Measurements from ENCODE around the gene TBX2.
"Not testable (repeated sequence)": the region's sequence is repeated elsewhere in the genome, so short reads cannot be mapped to it uniquely, and the experiment has no call there.

Gene TBX2

DNA sequence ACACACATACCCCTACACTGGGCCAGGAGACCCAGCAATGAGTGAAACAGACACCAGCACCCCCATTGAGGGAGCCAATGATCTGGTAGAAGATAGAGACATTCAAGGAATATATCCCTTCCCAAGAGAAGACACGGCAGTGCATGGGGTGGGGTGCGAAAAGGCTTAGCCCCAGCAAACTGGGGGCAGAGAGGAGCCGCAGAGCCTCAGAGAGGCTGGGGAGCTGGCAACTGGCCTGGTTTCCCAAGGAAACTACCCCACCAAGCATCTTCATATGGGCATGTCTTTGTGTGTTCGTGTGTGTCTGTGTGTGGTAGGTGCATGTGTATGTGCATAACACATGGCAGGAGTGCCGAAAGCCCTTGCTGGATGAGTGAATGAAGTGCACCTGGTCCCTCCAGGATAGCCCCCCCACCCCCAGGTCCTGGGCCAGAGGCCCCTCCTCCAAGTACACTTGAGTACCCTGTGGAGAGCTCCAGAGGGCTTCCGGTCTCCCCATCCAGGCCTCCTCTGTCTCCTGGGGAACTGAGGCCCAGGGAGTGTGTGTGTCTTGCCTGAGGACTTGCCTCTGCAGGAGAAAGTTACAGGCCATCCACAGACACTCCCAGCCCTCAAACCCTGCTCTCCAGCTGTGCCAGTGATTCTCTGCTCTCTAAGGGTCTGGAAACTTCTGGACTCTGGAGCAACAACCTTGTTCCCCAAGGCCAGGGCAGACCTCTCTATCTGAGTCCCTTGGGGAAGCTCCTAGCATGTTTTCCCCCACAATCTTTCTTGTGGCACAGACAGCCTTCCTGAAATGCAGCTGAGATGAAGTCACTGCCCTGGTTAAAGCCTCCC lies 15.9 kb downstream of the TBX2 start:
- no peak for DNase-seq

DNA sequence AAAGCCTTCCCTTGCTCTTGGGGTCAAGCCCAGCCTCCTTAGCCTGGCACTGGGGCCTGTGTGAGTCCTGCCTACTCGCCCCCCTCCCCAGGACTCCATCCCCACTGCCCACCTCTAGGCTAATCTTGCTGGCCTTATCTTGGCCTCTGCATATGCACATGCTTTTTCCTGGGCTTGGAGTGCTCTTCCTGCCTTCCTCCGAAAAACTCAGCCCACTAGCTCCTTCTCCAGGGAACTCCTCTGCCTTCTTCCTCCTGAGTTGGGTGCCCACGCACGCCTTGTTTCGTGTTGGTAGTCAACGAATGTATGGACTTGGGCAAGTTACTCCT lies 16.5 kb downstream of the TBX2 start:
- no peak for DNase-seq

DNA sequence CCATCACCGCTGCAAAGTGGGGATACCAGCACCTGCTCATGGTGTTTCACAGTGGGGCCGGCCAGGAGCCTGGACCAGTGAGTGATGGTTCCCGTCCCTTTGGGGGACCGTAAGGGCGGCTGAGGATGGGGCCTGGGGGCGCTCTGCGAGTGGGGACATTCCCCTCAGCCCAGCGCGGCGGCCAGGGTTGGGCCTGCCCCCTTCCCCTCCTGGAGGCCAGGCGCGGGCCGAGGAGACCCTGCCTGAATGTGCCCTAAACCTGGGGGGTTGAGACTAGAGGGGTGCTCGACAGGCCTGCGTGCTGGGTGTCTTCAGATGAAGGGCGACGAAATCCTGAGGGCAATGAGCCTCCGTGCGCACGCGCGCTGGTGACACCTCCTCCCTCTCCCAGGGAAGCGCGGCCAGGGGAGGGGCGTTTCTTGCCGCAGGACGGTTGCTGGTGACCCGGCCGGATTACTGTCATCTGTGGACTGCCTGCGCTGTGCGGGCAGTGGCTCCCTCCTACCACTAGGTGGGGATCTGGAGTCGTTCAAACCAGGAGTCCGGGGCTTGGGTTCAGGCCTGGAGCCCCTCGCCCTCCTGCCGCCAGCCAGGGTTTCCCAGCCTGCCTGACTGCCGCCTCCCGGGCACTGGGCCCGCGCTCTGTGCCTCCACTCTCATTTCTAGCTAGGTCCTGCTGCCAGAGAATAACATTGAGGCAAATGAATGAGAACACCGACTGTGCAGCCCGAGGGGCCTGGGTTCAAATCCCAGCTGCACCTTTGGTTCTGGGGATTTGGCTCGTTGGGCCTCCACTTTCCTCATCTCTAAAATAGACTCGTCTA lies 17.1 kb downstream of the TBX2 start:
- peak; percentile 61 for DNase-seq

DNA sequence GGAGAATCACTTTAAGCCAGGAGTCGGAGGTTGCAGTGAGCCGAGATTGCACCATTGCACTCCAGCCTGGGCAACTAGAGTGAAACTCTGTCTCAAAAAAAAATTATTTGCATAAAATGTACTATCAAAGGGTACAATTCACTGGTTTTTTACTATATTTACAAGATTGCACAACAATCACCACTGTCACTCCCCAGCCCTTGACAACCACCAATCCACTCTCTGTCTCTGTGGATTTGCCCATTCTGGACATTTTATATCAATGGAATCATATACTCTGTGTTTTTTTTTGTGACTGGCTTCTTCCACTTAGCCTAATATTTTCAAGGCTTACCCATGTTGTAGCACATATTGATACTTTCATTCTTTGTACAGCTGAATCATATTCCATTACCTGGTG lies 18.8 kb downstream of the TBX2 start:
- DNase-seq: no peak

DNA sequence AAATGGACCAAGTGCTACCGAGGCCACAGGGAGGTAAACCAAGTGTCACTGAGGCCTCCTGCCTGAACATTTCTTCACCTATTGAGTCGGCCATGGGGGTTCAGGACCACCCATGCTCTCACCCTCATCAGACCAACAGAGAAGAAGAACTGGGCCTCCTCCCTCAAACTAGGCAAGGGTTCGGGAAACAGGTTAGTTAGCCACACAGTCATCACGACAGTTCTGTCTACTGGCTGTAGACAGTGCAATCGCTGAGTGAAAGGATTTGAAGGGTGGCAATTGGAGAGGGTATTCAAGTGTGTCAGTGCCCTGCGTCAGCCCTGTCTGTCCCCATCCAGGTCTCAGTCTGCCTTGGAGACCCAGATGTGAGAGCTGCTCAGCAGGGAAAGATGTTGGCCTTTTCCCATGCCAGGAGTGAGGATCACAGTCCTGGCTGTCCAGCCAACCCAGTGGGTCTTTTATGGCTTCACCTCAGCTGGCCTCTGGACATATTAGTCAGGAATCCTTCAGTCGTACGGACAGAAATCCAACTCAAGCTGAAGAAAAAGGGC lies 19.9 kb downstream of the TBX2 start:
- no peak for DNase-seq

DNA sequence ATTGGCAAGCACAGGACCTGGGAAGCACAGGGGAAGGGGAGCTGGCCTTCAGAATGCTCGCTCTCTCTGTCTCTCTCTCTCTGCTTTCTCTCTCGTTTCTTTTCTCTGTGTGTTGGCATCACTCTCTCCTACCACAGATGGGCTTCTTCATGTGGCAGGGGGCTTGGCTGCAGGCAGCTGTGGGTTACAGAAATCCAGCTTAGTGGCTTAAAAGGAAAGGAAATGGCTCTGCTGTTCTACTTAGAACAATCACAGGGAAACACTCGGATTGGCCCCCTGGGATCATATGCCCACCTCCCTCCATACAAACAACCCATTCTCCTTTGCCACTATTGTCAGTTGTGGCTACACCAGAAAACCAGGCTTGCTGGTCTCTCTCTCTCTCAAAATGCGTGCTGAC lies 20.4 kb downstream of the TBX2 start:
- DNase-seq: no peak

DNA sequence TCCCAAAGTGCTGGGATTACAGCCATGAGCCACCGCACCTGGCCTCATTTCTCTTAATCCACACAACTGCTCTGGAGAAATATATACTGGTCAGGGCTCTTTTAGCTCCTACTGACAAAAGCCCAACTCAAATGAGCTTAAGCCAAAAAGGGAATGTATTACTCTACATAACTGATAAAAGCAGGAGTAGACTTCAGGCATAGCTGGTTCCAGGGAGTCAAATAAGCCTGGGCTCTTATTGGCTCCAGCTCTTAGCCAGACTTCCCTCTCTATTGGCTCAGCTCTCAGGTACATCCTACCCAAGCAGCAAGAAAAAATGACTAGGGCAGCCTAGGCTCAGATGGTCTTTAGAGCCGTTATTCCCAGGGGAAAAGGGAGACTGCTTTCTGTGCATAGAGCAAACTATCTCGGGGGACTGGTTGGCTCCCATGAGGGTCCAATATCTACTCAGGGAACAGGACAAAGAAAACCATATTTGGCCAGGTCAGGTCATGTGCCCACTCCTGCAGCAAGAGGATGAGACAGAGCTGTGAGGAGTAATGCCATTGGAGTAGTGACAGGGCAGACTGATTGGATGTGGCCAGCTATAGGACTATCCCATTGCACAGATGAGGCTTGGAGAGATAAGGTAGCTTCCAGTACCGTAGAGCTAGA lies 21.2 kb downstream of the TBX2 start:
- DNase-seq: no peak

DNA sequence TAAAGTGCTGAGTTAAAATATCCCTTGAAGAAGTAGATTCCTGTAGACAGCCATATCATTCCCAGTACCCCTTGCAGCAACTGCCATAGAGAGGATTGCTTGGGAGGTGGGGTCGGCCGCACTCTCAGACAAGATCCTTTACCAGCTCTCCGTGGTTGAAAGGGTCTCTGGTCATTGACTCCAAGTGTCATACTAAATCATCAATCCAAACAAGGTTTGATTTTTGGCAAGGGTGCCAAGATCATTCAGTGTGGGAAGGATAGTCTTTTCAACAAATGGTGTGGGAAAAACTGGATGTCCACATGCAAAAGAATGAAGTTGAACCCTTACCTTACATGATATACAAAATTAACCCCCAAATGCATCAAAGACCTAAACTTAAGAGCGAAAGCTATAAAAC lies 21.8 kb downstream of the TBX2 start:
- DNase-seq: no peak

DNA sequence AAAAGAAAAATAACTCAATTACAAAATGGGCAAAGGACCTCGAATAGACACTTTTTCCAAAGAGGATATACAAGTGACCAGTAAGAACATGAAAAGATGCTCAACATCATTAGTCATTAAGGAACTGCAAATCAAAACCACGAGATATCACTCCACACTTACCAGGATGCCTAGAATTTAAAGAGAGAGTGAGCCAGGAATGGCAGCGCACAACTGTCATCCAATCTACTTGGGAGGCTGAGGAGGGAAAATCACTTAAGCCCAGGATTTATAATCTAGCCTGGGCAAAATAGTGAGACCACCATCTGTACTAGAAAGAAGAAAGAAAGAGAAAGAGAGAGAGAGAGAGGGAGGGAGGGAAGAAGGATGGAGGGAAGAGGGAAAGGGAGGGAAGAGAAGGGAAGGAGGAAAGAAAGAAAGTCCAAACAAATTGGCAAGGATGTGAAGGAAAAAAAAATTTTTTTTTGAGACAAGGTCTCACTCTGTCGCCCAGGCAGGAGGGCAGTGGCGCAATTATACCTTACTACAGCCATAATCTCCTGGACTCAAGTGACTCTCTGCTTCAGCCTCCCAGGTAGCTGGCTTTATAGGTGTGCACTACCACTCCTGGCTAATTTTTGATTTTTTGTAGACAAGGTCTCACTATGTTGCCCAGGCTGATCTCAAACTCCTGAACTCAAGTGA lies 22.6 kb downstream of the TBX2 start:
- DNase-seq: no peak

DNA sequence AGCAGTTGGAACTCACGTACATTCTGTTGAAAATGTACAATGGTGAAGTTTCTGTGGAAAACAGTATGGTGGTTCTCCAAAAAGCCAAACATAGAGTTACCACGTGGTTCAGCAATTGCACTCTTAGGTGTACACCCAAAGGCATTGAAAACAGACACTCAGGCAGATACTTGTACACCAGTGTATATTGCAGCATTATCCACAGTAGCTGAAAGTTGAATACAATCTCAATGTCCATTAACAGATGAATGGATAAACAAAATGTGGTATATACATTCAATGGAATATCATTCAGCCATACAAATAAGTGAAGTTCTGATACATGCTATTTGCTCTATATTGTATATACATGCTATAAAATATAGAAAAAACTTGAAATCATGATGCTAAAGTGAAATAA lies 23.2 kb downstream of the TBX2 start:
- DNase-seq: no peak

DNA sequence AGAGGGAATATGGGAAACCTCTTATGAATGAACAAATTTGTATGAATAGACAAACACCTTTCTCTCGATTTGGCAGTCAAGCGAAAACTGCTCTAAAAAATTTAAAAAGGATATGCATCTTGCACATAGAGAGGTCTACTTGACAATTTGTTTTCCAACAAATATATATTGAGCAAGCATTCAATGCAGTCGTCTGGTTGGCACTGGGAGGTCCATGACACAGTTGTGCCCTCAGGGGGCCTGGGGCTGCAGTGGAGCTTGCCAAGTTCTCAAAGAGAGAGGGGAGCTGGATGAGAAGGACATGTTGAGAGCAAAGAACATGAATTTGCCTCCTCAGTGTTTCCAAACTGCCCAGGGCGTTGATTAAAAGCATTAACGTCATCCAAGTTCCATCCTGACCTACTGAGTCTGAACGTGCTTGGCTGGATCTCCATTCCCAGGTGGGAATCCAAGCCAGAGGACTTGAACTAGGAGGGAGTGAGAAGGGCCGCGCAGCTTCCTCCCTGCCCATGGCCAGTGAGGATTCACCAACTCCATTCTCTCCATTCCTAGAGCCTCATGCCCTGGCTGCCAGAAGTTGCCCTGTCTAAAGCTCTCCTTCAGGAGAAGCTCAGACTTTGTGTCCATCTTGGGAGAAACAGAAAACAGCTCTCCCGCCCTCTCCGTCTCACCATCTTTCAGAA lies 24.5 kb downstream of the TBX2 start:
- no peak for DNase-seq

DNA sequence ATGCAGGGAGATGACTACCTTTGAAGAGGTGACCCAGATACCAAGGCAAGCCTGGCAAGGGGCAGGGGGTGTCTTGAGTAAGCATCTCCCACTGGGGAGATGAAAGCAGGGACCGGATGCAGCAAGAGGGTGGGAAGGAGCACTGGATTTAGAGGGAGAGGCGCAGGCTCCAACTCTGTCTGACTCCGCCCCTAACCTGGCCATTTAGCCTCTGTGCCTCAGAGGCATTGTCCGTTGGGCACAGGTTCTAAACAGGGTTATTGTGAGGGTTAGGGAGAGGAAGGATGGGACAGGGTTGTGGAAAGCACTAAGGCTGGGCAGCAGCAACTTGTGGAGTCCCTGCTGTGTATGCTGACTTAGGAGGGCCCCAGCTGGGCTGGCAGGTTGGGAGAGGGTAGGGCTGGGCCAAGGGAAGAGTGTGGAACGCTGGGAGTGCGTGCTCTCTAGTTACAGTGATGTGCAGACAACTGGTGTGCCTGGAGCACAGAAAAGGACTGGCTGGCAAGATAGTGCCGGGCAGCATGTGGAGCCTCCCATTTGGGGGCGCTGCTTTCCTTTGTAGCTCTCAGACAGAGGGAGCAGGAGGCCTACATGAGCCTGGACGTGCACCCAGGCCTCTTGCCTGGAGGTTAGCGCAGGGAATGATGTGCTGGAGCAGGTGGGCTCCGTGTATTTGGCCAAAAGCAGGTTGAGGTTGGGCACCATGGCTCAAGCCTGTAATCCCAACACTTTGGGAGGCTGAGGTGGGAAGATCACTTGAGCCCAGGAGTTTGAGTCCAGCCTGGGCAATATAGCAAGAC lies 26.2 kb downstream of the TBX2 start:
- no peak for DNase-seq

DNA sequence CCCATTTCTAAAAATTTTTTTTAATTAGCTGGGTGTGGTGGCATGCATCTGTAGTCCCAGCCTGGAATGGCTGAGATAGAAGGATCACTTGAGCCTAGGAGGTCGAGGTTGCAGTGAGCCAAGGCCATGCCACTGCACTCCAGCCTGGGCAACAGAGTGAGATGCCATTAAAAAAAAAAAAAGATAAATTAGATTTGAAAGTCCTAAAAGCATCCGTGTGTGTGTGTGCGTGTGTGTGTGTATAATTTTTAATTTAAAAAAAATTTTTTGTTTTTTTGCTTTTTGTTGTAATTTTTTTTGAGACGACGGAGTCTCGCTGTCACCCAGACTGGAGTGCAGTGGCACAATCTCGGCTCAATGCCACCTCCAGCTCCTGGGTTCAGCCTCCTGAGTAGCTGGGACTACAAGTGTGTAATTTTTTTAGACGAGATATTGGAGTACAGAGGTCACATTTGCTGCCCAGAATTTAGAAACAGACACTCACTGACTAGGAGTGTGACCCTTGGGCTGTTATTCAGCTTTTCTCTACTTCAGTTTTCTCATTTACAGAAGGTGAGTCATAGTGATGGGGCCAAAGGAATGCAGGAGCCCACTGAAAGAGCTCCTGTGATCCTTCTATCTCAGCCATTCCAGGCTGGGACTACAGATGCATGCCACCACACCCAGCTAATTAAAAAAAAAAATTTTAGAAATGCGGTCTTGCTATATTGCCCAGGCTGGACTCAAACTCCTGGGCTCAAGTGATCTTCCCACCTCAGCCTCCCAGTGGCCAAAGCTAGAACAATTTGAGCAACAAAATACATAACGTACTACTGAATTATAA lies 27.1 kb downstream of the TBX2 start:
- no peak for DNase-seq

DNA sequence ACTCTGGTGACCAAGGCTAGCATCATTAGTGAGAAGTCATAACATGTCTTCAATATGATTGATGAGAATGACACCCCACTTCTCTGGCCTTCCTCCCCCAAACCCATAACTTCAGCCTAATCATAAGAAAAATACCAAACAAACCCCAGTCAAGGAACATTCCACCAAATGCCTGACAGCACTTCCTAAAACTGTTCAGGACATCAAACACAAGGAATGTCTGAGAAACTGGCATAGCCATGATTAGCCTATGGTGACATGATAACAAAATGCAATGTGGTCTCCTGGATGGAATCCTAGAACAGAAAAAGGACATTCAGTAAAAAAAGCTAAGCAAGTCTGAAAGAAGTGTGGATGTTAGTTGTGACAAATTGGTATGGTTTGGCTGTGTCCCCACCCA lies 27.9 kb downstream of the TBX2 start:
- no peak for DNase-seq

DNA sequence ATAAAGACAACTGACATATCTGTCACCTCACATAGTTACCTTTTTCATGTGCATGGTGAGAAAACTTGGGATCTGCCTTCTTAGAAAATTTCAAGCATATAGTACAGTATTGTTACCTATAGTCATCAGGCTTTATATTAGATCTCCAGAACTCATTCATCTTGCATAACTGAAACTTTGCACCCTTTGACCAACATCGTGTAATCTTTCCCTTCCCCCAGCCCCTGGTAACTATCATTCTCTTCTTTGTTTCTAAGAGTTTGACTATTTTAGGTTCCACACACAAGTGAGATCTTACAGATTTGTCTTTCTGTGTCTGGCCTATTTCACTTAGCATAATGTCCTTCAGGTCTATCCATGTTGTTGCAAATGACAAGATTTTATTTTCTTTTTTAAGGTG lies 29.6 kb downstream of the TBX2 start:
- DNase-seq: no peak

DNA sequence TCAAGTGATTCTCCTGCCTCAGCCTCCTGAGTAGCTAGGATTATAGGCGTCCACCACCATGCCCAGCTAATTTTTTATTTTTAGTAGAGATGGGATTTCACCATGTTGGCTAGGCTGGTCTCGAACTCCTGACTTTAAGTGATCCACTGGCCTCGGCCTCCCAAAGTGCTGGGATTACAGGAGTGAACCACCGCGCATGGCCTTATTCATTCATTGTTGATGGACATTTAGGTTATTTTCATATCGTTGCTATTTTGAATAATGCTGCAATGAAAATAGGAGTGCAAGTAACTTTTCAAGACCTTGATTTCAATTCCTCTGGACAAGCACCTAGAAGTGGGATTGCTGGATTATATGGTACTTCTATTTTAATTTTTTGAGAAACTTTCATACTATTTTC lies 30.2 kb downstream of the TBX2 start:
- DNase-seq: not testable (repeated sequence)

DNA sequence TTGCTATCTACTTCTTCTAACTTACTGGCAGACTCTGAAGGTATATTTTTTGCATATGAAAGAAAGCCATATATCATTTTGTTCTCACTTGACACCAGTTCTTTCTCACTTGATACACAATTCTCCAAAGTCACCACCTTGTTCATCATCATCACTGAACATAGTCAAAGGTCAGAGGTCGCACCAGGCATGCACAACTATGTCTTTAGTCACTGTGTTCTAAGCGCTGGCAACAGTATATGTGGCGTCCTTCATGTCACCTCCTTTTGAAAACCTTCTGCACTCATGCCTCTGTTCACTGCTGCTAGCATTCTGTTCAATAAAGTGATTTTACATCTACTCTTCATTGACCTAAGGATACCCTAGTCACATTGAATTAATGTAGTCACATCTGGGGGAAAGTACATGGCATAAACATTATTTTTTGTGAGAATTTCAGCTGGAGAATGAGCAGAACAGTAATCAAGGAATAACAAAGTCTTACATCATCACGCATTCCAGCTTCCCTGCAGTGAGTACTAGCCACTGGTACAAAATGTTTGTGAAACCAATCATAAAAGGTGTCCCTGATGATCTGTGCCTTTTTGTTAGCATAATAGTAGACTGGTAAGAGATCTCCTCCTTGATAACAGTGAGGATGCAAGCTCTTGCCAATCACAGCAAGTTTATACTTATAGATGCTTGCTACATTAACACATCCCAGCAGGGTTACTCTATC lies 32.1 kb downstream of the TBX2 start:
- no peak for DNase-seq

DNA sequence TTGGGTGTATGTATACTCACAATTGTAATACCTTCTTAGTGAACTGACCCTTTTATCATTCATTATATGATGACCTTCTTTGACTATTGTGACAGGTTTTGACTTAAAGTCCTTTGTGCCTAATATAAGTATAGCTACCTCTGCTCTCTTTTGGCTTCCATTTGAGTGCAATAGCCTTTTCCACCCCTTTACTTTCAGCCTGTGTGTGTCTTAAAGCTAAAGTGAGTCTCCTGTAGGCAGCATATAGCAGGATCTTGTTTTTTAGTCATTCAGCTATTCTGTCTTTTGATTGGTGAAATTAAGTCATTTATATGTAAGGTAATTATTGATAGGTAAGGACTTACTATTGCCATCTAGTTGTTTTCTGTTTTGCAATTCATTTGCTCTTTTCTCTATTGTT lies 36.6 kb downstream of the TBX2 start:
- DNase-seq: no peak

DNA sequence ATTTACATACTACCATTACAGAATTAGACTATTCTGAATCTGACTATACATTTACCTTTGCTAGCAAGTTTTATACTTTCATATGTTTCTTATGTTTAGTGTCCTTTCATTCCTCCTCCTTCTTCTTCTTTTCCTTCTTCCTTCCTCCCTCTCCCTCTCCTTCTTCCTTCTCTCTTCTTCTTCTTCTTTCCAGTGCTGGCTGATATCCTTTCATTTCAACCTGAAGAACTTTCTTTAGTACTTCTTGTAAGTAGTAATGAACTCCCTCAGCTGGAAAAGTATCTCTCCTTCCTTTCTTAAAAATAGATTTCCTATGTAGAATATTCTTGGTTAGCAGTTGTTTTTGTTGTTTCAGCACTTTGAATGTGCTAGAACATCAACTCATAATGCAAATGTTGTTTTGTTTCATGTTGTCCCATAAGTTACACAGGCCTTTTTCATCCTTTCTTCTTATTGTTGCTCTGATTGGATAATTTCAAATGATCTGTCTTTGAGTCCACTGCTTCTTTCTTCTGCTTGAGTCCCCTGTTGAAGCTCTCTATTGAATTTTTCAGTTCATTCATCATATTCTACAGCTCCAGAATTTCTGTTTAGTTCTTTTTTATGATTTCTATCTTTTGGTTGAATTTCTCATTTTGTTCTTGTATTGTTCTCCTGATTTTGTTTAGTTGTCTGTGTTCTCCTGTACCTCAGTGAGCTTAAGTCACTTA lies 37.5 kb downstream of the TBX2 start:
- DNase-seq: no peak

Measured in DMS153 (cell line).